ENCODE data around the gene HYLS1. TPM values are rescaled to one million over a fixed set of nuclear protein-coding genes. Genes with fewer than 3 reads are reported as not detected.
A peak's percentile ranks its signal among the peaks of the same experiment; 100 is the strongest.

HYLS1 gene
- total RNA-seq, 1 experiment from 2014 or later: 2.1 TPM

- no peak overlapping the region for H3K27ac Mint-ChIP-seq (ENCODE audit: unreplicated experiment)
- peaks cover 5% of the 10 kb centered on the region for H3K9me3 Mint-ChIP-seq (ENCODE audit: low read depth, unreplicated experiment)
- peak; percentile 61 for TF ChIP-seq CTCF (IDR thresholded peaks at IDR 0.05; ENCODE audit: unreplicated experiment)
- CTCF ChIA-PET: no interaction called here
- no peaks in the 10 kb centered on the region for H3K4me1 Mint-ChIP-seq (ENCODE audit: low read depth, unreplicated experiment)
- peaks cover 32% of the 10 kb centered on the region for H3K27me3 Mint-ChIP-seq (ENCODE audit: unreplicated experiment)
- no peak overlapping the region for H3K4me3 Mint-ChIP-seq (ENCODE audit: low read depth, unreplicated experiment)
- intact Hi-C loops (cut with micrococcal nuclease; ENCODE audit: unreplicated experiment): loop anchor here (1.0 to 5.0 kb wide), 2 partner anchors 150 to 247 kb away; partner anchors contain the start of gene CHEK1
- BruUV-seq (replicated peaks): no TSS peak
- no peaks in the 10 kb centered on the region for H3K36me3 Mint-ChIP-seq (ENCODE audit: insufficient read depth, unreplicated experiment)
- DNase-seq: peak; percentile 59
Measured at GRCh38 chr11:125874556-125875124, 12.8 kb upstream of the HYLS1 start.

- Mint-ChIP-seq H3K4me3 (ENCODE audit: low read depth, unreplicated experiment) (no peak overlapping the region), H3K36me3 (ENCODE audit: insufficient read depth, unreplicated experiment) (peaks cover under 1% of the 10 kb centered on the region), H3K27me3 (ENCODE audit: unreplicated experiment) (peaks cover 48% of the 10 kb centered on the region), H3K9me3 (ENCODE audit: low read depth, unreplicated experiment) (no peaks in the 10 kb centered on the region), H3K4me1 (ENCODE audit: low read depth, unreplicated experiment) (peaks cover 12% of the 10 kb centered on the region), H3K27ac (ENCODE audit: unreplicated experiment) (no peak overlapping the region)
- no peak for TF ChIP-seq CTCF (IDR thresholded peaks at IDR 0.05; ENCODE audit: unreplicated experiment)
- intact Hi-C loops (cut with micrococcal nuclease; ENCODE audit: unreplicated experiment): no loop called here
- BruUV-seq (replicated peaks): no TSS peak
- DNase-seq: no peak
- CTCF ChIA-PET: interaction anchor here (1.1 kb wide), 1 partner anchor 202 kb away, joined by 4 read pairs; no protein-coding TSS in a partner anchor
Measured at GRCh38 chr11:125881291-125881690, 6.2 kb upstream of the HYLS1 start.

- Mint-ChIP-seq H3K27me3 (ENCODE audit: unreplicated experiment) (peaks cover 42% of the 10 kb centered on the region), H3K4me3 (ENCODE audit: low read depth, unreplicated experiment) (no peak overlapping the region), H3K27ac (ENCODE audit: unreplicated experiment) (no peak overlapping the region), H3K36me3 (ENCODE audit: insufficient read depth, unreplicated experiment) (peaks cover 18% of the 10 kb centered on the region), H3K9me3 (ENCODE audit: low read depth, unreplicated experiment) (no peaks in the 10 kb centered on the region), H3K4me1 (ENCODE audit: low read depth, unreplicated experiment) (peaks cover 12% of the 10 kb centered on the region)
- DNase-seq: no peak
- intact Hi-C loops (cut with micrococcal nuclease; ENCODE audit: unreplicated experiment): no loop called here
- no peak for TF ChIP-seq CTCF (IDR thresholded peaks at IDR 0.05; ENCODE audit: unreplicated experiment)
- no TSS peak for BruUV-seq (replicated peaks)
- CTCF ChIA-PET: no interaction called here
Measured at GRCh38 chr11:125883375-125883774, 4.1 kb upstream of the HYLS1 start.

- TF ChIP-seq CTCF (IDR thresholded peaks at IDR 0.05; ENCODE audit: unreplicated experiment): no peak
- intact Hi-C loops (cut with micrococcal nuclease; ENCODE audit: unreplicated experiment): no loop called here
- no peaks in the 10 kb centered on the region for H3K9me3 Mint-ChIP-seq (ENCODE audit: low read depth, unreplicated experiment)
- DNase-seq: no peak
- CTCF ChIA-PET: interaction anchor here (0.6 to 1.0 kb wide), 2 partner anchors 10 to 360 kb away, joined by 3 to 4 read pairs; no protein-coding TSS in a partner anchor
- no TSS peak for BruUV-seq (replicated peaks)
- peaks cover 19% of the 10 kb centered on the region for H3K4me1 Mint-ChIP-seq (ENCODE audit: low read depth, unreplicated experiment)
- H3K4me3 Mint-ChIP-seq (ENCODE audit: low read depth, unreplicated experiment): peak overlapping the region; percentile 74
- H3K27me3 Mint-ChIP-seq (ENCODE audit: unreplicated experiment): peaks cover 8% of the 10 kb centered on the region
- no peak overlapping the region for H3K27ac Mint-ChIP-seq (ENCODE audit: unreplicated experiment)
- H3K36me3 Mint-ChIP-seq (ENCODE audit: insufficient read depth, unreplicated experiment): peaks cover 18% of the 10 kb centered on the region
Measured at GRCh38 chr11:125886997-125887372, 483 bp upstream of the HYLS1 start.

Data from Calu3 (cell line).